ENCODE data around the gene ATG4C.

- no peak for TF ChIP-seq CTCF (IDR thresholded peaks at IDR 0.05)
- no peak for TF ChIP-seq POLR2A (IDR thresholded peaks at IDR 0.05)
- TF ChIP-seq POLR2AphosphoS5 (IDR thresholded peaks at IDR 0.05; ENCODE audit: insufficient read depth in 1 of 2, low read depth in 1 of 2), result no peak
Measured at GRCh38 chr1:62897788-62898187, 113.9 kb downstream of the ATG4C start.
